Right atrium auricular region (tissue), 2 donors: ENCODE measurements around the gene EPB41L4A. TPM values are rescaled to one million over a fixed set of nuclear protein-coding genes. Genes with fewer than 3 reads are reported as not detected.

Source experiments
- DNase-seq: peaks from one replicate; pipeline ENCODE4 v3.0.0-alpha.2; 2019; ENCODE audit warnings: low spot score
- H3K27ac ChIP-seq, 2 donors: fragments of 200-600 bp; sonication (generic); 1 replicate in 1 of 2; 2 replicates in 1 of 2; pipeline ENCODE4 v1.5.1; 2016 to 2019
- H3K27me3 ChIP-seq, 2 donors: fragments of 200-600 bp; sonication (generic); one replicate each; pipeline versions ENCODE4 v1.5.1 to v1.6.0; 2017 to 2019
- H3K36me3 ChIP-seq: fragments of 200-600 bp; sonication (generic); one replicate; pipeline ENCODE4 v1.5.1; 2016
- H3K4me1 ChIP-seq, 2 donors: fragments of 200-600 bp; sonication (generic); one replicate each; pipeline versions ENCODE4 v1.5.1 to v1.6.0; 2017 to 2019
- H3K4me3 ChIP-seq, 2 donors: fragments of 200-600 bp; sonication (generic); 1 replicate in 1 of 2; 2 replicates in 1 of 2; pipeline ENCODE4 v1.5.1; 2017 to 2019; ENCODE audit warnings: mild to moderate bottlenecking in 1 of 2, moderate library complexity in 1 of 2
- H3K9me3 ChIP-seq, 2 donors: fragments of 200-600 bp; sonication (generic); one replicate each; pipeline ENCODE4 v1.5.1; 2019
- CTCF ChIP-seq, 2 donors: fragments of 200-600 bp; sonication (generic); IDR thresholded peaks; one replicate each; pipeline ENCODE4 v1.5.1; 2019; ENCODE audit warnings: antibody characterized with exemption in 2 of 2
- total RNA-seq, 2 donors: library from RNA; depleted of rRNA; stranded (reverse); fragments of >200 nt; gene quantifications; one replicate each; pipeline ENCODE4 v1.1.0, GENCODE V29; 2016

EPB41L4A gene
- total RNA-seq, 2 donors from 2014 or later = 13.8 to 17.9 TPM

- Histone ChIP-seq H3K36me3 (no peaks in the 10 kb centered on the region), H3K4me1 (no peaks in the 10 kb centered on the region), H3K27me3 (no peaks in the 10 kb centered on the region), H3K9me3 (no peaks in the 10 kb centered on the region), H3K27ac (no peak overlapping the region), H3K4me3 (no peak overlapping the region)
- DNase-seq = no peak
- TF ChIP-seq CTCF (IDR thresholded peaks at IDR 0.05) = no peak
These were observed 197.9 kb downstream of the EPB41L4A start for GRCh38 chr5:112221128-112221527.

DNA sequence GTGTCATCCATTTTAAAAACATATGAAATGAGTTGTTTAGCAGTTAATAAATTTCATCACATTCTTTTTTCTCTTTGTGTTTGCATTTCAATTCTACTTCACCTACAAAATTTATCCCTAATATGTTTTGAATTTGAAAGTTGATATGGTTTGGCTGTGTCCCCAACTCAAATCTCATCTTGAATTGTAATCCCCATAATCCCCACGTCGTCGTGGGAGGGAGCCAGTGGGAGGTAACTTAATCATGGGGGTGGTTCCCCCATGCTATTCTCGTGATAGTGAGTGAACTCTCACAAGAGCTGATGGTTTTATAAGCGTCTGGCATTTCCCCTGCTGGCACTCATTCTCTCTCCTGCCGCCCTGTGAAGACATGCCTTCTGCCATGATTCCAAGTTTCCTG, 200.1 kb downstream of the EPB41L4A start:
- H3K4me1 ChIP-seq = no peaks in the 10 kb centered on the region
- no peaks in the 10 kb centered on the region for H3K27me3 ChIP-seq
- H3K27ac ChIP-seq = no peak overlapping the region
- TF ChIP-seq CTCF (IDR thresholded peaks at IDR 0.05) = no peak
- no peak for DNase-seq
- no peaks in the 10 kb centered on the region for H3K36me3 ChIP-seq
- no peaks in the 10 kb centered on the region for H3K9me3 ChIP-seq
- H3K4me3 ChIP-seq = no peak overlapping the region

GRCh38 chr5:112217843-112218579, 201.1 kb downstream of the EPB41L4A start:
- H3K36me3 ChIP-seq = no peaks in the 10 kb centered on the region
- no peaks in the 10 kb centered on the region for H3K4me1 ChIP-seq
- no peaks in the 10 kb centered on the region for H3K27me3 ChIP-seq
- H3K9me3 ChIP-seq = no peaks in the 10 kb centered on the region
- no peak overlapping the region for H3K4me3 ChIP-seq
- H3K27ac ChIP-seq = no peak overlapping the region
- no peak for DNase-seq
- TF ChIP-seq CTCF (IDR thresholded peaks at IDR 0.05) = no peak

DNA sequence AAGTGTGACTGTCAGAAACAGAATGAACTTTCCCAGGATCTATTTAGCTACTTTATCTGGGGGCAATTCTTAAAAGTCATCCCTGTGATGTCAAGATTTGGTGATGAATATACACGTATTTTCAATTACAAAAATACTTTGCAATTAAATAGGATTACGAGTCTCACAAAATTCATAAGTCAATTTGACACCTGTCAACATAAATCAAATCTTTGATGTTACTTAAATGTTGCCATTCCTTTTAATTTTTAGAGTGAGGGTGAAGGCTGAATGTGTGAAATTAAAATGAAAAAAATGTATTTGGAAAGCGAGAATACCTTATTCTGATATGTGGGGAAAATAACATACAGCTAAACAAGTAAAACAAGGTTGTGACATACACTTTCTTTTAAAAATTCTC, 202.9 kb downstream of the EPB41L4A start:
- DNase-seq = no peak
- Histone ChIP-seq H3K27me3 (no peaks in the 10 kb centered on the region), H3K9me3 (no peaks in the 10 kb centered on the region), H3K4me3 (no peak overlapping the region), H3K36me3 (no peaks in the 10 kb centered on the region), H3K4me1 (no peaks in the 10 kb centered on the region), H3K27ac (no peak overlapping the region)
- no peak for TF ChIP-seq CTCF (IDR thresholded peaks at IDR 0.05)

DNA sequence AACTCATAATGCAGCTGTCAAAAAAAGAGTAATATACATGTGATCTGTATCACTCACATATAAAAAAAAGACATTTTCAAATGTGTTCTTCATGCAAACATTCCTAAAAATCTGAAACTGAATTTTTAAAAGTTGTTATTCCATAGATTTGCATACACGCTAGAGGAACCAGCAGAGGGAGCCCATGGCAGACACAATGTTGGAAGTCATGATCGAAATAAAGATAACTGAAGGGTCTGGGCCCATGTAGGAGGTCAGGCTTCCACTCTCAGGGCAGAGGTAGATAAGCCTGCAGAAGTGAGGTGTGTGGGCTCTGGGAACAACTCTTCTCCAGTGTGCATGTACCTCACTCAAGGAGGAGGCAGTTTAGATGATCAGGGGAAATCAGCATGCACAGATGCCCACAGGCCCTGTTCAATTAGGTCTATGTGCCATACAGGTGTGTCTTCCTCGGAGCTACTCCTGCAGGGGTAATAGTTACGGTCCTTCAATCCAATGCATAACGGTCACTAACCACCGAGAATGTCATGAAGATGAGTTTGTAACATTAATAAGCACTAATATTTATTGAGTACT, 208.6 kb downstream of the EPB41L4A start:
- no peaks in the 10 kb centered on the region for H3K36me3 ChIP-seq
- no peaks in the 10 kb centered on the region for H3K9me3 ChIP-seq
- peak; percentile 35 to 72 for TF ChIP-seq CTCF (IDR thresholded peaks at IDR 0.05)
- DNase-seq = no peak
- peaks cover 0 to 4% of the 10 kb centered on the region in 2 donors for H3K4me1 ChIP-seq
- H3K27ac ChIP-seq = no peak overlapping the region
- H3K27me3 ChIP-seq = no peaks in the 10 kb centered on the region
- no peak overlapping the region for H3K4me3 ChIP-seq
